ENCODE data around the gene RADX.

RADX gene

DNA sequence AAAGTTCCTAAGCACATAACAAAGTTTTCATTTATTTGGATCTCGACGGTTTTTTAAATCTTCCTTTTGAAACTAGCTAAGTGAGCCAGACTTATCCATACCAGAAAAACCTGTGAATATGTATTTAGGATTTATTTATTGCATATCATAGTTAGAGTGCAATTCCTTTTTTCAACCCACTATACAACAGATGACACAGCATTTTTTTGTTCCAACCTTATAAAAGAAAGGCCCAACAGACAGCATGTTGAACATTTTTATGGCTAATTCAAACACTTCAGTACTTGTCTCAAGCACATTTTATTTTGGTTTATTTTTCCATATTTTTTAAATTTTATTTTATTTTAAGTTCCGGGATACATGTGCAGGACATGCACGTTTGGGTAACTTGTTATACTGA lies 99.6 kb downstream of the RADX start:
- H3K27me3 ChIP-seq (ENCODE audit: insufficient read depth, poor library complexity, severe bottlenecking) = no peaks in the 10 kb centered on the region
- H3K4me3 ChIP-seq (replicated peaks; ENCODE audit: insufficient read depth, low read length) = no peak overlapping the region
- no peak for TF ChIP-seq SPI1 (IDR thresholded peaks at IDR 0.05; ENCODE audit: borderline replicate concordance, low read depth)
- no peak for TF ChIP-seq POLR2AphosphoS5 (IDR thresholded peaks at IDR 0.05; ENCODE audit: low read depth)
- TF ChIP-seq, protein P1, sequence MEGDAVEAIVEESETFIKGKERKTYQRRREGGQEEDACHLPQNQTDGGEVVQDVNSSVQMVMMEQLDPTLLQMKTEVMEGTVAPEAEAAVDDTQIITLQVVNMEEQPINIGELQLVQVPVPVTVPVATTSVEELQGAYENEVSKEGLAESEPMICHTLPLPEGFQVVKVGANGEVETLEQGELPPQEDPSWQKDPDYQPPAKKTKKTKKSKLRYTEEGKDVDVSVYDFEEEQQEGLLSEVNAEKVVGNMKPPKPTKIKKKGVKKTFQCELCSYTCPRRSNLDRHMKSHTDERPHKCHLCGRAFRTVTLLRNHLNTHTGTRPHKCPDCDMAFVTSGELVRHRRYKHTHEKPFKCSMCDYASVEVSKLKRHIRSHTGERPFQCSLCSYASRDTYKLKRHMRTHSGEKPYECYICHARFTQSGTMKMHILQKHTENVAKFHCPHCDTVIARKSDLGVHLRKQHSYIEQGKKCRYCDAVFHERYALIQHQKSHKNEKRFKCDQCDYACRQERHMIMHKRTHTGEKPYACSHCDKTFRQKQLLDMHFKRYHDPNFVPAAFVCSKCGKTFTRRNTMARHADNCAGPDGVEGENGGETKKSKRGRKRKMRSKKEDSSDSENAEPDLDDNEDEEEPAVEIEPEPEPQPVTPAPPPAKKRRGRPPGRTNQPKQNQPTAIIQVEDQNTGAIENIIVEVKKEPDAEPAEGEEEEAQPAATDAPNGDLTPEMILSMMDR (IDR thresholded peaks at IDR 0.05; ENCODE audit: insufficient read depth, low read length) = no peak
- TF ChIP-seq, protein P2, sequence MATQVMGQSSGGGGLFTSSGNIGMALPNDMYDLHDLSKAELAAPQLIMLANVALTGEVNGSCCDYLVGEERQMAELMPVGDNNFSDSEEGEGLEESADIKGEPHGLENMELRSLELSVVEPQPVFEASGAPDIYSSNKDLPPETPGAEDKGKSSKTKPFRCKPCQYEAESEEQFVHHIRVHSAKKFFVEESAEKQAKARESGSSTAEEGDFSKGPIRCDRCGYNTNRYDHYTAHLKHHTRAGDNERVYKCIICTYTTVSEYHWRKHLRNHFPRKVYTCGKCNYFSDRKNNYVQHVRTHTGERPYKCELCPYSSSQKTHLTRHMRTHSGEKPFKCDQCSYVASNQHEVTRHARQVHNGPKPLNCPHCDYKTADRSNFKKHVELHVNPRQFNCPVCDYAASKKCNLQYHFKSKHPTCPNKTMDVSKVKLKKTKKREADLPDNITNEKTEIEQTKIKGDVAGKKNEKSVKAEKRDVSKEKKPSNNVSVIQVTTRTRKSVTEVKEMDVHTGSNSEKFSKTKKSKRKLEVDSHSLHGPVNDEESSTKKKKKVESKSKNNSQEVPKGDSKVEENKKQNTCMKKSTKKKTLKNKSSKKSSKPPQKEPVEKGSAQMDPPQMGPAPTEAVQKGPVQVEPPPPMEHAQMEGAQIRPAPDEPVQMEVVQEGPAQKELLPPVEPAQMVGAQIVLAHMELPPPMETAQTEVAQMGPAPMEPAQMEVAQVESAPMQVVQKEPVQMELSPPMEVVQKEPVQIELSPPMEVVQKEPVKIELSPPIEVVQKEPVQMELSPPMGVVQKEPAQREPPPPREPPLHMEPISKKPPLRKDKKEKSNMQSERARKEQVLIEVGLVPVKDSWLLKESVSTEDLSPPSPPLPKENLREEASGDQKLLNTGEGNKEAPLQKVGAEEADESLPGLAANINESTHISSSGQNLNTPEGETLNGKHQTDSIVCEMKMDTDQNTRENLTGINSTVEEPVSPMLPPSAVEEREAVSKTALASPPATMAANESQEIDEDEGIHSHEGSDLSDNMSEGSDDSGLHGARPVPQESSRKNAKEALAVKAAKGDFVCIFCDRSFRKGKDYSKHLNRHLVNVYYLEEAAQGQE (IDR thresholded peaks at IDR 0.05; ENCODE audit: insufficient replicate concordance, low read depth) = no peak
- TF ChIP-seq GABPA (IDR thresholded peaks at IDR 0.05; ENCODE audit: low read depth) = no peak
- DNase-seq (ENCODE audit: low read depth in 1 of 2, low spot score in 1 of 2) = no peak
- H3K27ac ChIP-seq (replicated peaks) = no peak overlapping the region

DNA sequence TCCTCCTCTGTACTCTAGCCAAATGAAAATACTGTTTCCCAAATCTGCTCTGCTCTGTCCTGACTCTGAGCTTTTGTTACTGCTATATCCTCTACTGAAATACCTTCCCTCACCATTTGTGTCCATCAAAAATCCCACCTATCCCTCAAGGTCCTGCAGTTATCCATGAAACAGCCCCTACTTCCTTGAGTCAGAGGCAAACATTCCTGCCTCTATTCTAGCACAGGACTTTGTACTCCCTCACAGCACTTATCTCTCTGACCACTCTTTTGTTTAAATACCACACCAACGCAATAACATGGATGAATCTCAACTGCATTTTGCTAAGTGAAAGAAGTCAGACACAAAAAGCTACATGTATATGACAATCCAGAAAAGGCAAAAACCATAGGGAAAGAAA lies 104.2 kb downstream of the RADX start:
- Histone ChIP-seq H3K27me3 (ENCODE audit: insufficient read depth, poor library complexity, severe bottlenecking) (no peaks in the 10 kb centered on the region), H3K27ac (replicated peaks) (no peak overlapping the region), H3K4me3 (replicated peaks; ENCODE audit: insufficient read depth, low read length) (no peak overlapping the region)
- TF ChIP-seq, protein P1 (IDR thresholded peaks at IDR 0.05; ENCODE audit: insufficient read depth, low read length) = no peak
- TF ChIP-seq GABPA (IDR thresholded peaks at IDR 0.05; ENCODE audit: low read depth) = no peak
- no peak for TF ChIP-seq POLR2AphosphoS5 (IDR thresholded peaks at IDR 0.05; ENCODE audit: low read depth)
- no peak for TF ChIP-seq SPI1 (IDR thresholded peaks at IDR 0.05; ENCODE audit: borderline replicate concordance, low read depth)
- TF ChIP-seq, protein P2 (IDR thresholded peaks at IDR 0.05; ENCODE audit: insufficient replicate concordance, low read depth) = no peak
- no peak for DNase-seq (ENCODE audit: low read depth in 1 of 2, low spot score in 1 of 2)

DNA sequence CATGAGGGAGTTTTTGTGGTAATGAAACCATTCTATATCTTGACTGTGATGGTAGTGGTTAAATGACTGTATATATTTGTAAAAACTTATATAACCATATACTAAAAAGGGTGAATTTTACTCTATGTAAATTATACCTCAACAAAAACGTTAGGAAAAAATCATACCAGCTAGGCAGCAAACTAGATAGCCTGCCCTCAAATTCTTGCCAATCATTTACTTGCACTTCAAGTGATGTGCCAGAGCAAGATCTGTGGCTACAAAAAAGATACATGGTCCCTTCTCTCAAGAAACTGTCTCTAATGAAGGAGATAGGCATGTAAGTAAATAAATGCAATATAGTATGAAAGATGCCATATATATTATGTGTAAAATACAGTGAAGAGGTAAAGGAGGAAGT lies 104.7 kb downstream of the RADX start:
- no peak for TF ChIP-seq GABPA (IDR thresholded peaks at IDR 0.05; ENCODE audit: low read depth)
- TF ChIP-seq SPI1 (IDR thresholded peaks at IDR 0.05; ENCODE audit: borderline replicate concordance, low read depth) = no peak
- no peak for TF ChIP-seq POLR2AphosphoS5 (IDR thresholded peaks at IDR 0.05; ENCODE audit: low read depth)
- TF ChIP-seq, protein P2 (IDR thresholded peaks at IDR 0.05; ENCODE audit: insufficient replicate concordance, low read depth) = no peak
- TF ChIP-seq, protein P1 (IDR thresholded peaks at IDR 0.05; ENCODE audit: insufficient read depth, low read length) = no peak
- no peak overlapping the region for H3K4me3 ChIP-seq (replicated peaks; ENCODE audit: insufficient read depth, low read length)
- H3K27ac ChIP-seq (replicated peaks) = no peak overlapping the region
- no peaks in the 10 kb centered on the region for H3K27me3 ChIP-seq (ENCODE audit: insufficient read depth, poor library complexity, severe bottlenecking)
- no peak for DNase-seq (ENCODE audit: low read depth in 1 of 2, low spot score in 1 of 2)
